Measurements from ENCODE around the gene CCDC167.

CCDC167 gene

DNA sequence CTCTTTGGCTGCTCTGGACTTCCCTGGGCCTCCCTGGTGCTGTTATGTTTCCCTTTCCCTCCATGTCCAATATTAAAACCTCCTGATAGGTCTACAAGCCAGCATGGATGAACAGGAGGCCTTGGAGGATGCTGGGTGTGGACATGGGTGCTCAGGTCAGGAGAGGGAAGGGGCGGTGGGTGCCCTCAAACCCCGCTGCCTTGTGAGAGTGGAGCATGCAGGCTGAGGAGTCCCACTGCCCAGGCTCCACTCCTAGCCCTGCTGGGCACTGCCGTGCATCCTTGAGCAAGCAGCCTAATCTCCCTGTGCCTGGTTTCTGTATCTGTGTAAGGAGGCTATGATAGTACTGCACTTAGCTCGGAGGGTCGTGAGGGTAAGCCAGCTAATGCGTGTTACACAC is 18.4 kb upstream of the CCDC167 start:
- no peaks in the 10 kb centered on the region for H3K79me2 ChIP-seq (ENCODE audit: control insufficient read depth, insufficient read depth, low read length, unreplicated experiment)
- H3K36me3 ChIP-seq (ENCODE audit: insufficient read depth, low read length): no peaks in the 10 kb centered on the region
- peaks cover 15% of the 10 kb centered on the region for H3K4me1 ChIP-seq (ENCODE audit: control insufficient read depth, insufficient read depth, low read length, unreplicated experiment)
- no peak overlapping the region for H3K27ac ChIP-seq (ENCODE audit: low read depth, low read length)
- H2AFZ ChIP-seq (ENCODE audit: low read length, unreplicated experiment): no peak overlapping the region
- H3K4me3 ChIP-seq (ENCODE audit: low read depth, low read length): no peak overlapping the region
- peaks cover 8% of the 10 kb centered on the region; the same call in 1 of the 2 replicates for H3K27me3 ChIP-seq (ENCODE audit: insufficient read depth, low read length)

GRCh38 chr6:37517411-37517812 is 17.7 kb upstream of the CCDC167 start:
- Histone ChIP-seq H3K4me1 (ENCODE audit: control insufficient read depth, insufficient read depth, low read length, unreplicated experiment) (peaks cover 15% of the 10 kb centered on the region), H3K36me3 (ENCODE audit: insufficient read depth, low read length) (no peaks in the 10 kb centered on the region), H3K27ac (ENCODE audit: low read depth, low read length) (no peak overlapping the region), H2AFZ (ENCODE audit: low read length, unreplicated experiment) (no peak overlapping the region), H3K4me3 (ENCODE audit: low read depth, low read length) (no peak overlapping the region), H3K79me2 (ENCODE audit: control insufficient read depth, insufficient read depth, low read length, unreplicated experiment) (no peaks in the 10 kb centered on the region), H3K27me3 (ENCODE audit: insufficient read depth, low read length) (peaks cover 15% of the 10 kb centered on the region)

GRCh38 chr6:37516920-37517405 is 17.3 kb upstream of the CCDC167 start:
- Histone ChIP-seq H3K36me3 (ENCODE audit: insufficient read depth, low read length) (no peaks in the 10 kb centered on the region), H3K4me1 (ENCODE audit: control insufficient read depth, insufficient read depth, low read length, unreplicated experiment) (peaks cover 15% of the 10 kb centered on the region), H3K4me3 (ENCODE audit: low read depth, low read length) (no peak overlapping the region), H3K27ac (ENCODE audit: low read depth, low read length) (no peak overlapping the region), H3K27me3 (ENCODE audit: insufficient read depth, low read length) (peaks cover 17% of the 10 kb centered on the region), H3K79me2 (ENCODE audit: control insufficient read depth, insufficient read depth, low read length, unreplicated experiment) (no peaks in the 10 kb centered on the region), H2AFZ (ENCODE audit: low read length, unreplicated experiment) (no peak overlapping the region)

- H3K36me3 ChIP-seq (ENCODE audit: insufficient read depth, low read length): no peaks in the 10 kb centered on the region
- H3K79me2 ChIP-seq (ENCODE audit: control insufficient read depth, insufficient read depth, low read length, unreplicated experiment): no peaks in the 10 kb centered on the region
- H3K4me3 ChIP-seq (ENCODE audit: low read depth, low read length): no peak overlapping the region
- H2AFZ ChIP-seq (ENCODE audit: low read length, unreplicated experiment): no peak overlapping the region
- peaks cover 15% of the 10 kb centered on the region for H3K4me1 ChIP-seq (ENCODE audit: control insufficient read depth, insufficient read depth, low read length, unreplicated experiment)
- no peak overlapping the region for H3K27ac ChIP-seq (ENCODE audit: low read depth, low read length)
- peaks cover 22% of the 10 kb centered on the region for H3K27me3 ChIP-seq (ENCODE audit: insufficient read depth, low read length)
These were observed 16.6 kb upstream of the CCDC167 start for GRCh38 chr6:37516076-37516919.

DNA sequence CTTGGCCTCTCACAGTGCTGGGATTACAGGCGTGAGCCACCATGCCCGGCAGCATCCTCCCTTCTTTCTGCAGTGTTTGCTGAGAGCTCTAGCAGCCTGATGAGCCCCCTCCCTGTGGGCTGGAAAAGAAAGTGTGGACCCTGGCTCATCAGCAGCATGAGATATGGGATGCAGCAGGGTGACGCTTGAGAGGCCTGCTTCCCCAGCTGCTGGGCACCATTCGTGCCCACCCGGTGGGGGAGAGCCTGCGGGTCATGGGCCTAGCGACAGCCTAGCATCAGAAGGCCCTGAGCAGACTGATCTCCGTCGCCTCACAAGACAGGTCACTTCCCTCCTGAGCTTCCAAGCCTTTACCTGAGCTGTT is 16.0 kb upstream of the CCDC167 start:
- Histone ChIP-seq H3K4me1 (ENCODE audit: control insufficient read depth, insufficient read depth, low read length, unreplicated experiment) (peaks cover 15% of the 10 kb centered on the region), H3K79me2 (ENCODE audit: control insufficient read depth, insufficient read depth, low read length, unreplicated experiment) (no peaks in the 10 kb centered on the region), H3K36me3 (ENCODE audit: insufficient read depth, low read length) (no peaks in the 10 kb centered on the region), H3K27ac (ENCODE audit: low read depth, low read length) (no peak overlapping the region), H3K4me3 (ENCODE audit: low read depth, low read length) (no peak overlapping the region), H2AFZ (ENCODE audit: low read length, unreplicated experiment) (no peak overlapping the region), H3K27me3 (ENCODE audit: insufficient read depth, low read length) (peaks cover 22% of the 10 kb centered on the region)

GRCh38 chr6:37514837-37515236 is 15.1 kb upstream of the CCDC167 start:
- H3K4me3 ChIP-seq (ENCODE audit: low read depth, low read length): peak overlapping the region; percentile 33; the same call in 1 of the 2 replicates
- H3K4me1 ChIP-seq (ENCODE audit: control insufficient read depth, insufficient read depth, low read length, unreplicated experiment): peaks cover 15% of the 10 kb centered on the region
- no peaks in the 10 kb centered on the region for H3K36me3 ChIP-seq (ENCODE audit: insufficient read depth, low read length)
- H3K79me2 ChIP-seq (ENCODE audit: control insufficient read depth, insufficient read depth, low read length, unreplicated experiment): no peaks in the 10 kb centered on the region
- H3K27ac ChIP-seq (ENCODE audit: low read depth, low read length): no peak overlapping the region
- H3K27me3 ChIP-seq (ENCODE audit: insufficient read depth, low read length): peaks cover 22% of the 10 kb centered on the region
- H2AFZ ChIP-seq (ENCODE audit: low read length, unreplicated experiment): no peak overlapping the region

- Histone ChIP-seq H3K36me3 (ENCODE audit: insufficient read depth, low read length) (no peaks in the 10 kb centered on the region), H3K79me2 (ENCODE audit: control insufficient read depth, insufficient read depth, low read length, unreplicated experiment) (no peaks in the 10 kb centered on the region), H3K4me1 (ENCODE audit: control insufficient read depth, insufficient read depth, low read length, unreplicated experiment) (peaks cover 15% of the 10 kb centered on the region), H3K27me3 (ENCODE audit: insufficient read depth, low read length) (peaks cover 22% of the 10 kb centered on the region), H2AFZ (ENCODE audit: low read length, unreplicated experiment) (no peak overlapping the region), H3K4me3 (ENCODE audit: low read depth, low read length) (peak overlapping the region; percentile 33; the same call in 1 of the 2 replicates), H3K27ac (ENCODE audit: low read depth, low read length) (no peak overlapping the region)
These were observed 14.7 kb upstream of the CCDC167 start for GRCh38 chr6:37514321-37514771.

DNA sequence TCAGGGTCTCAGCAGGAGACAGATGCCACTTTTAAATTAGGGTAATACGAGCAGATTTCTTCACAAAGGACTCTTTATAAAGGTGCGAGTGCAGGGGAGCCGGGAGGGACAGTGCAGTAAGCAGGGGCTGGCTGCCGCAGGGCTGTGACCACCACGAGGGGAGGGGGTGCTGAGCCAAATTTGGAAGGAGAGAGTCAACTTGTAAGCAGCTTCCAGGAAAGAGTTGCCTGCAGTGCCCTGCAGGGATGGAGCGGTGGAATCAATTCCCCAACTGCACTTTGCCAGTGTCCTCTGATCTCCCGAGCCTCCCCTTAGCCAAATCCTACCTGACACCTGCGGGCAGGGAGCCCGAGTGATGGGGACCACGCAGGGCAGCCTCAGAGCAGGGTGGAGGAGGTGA is 13.9 kb upstream of the CCDC167 start:
- Histone ChIP-seq H3K27ac (ENCODE audit: low read depth, low read length) (no peak overlapping the region), H3K36me3 (ENCODE audit: insufficient read depth, low read length) (no peaks in the 10 kb centered on the region), H2AFZ (ENCODE audit: low read length, unreplicated experiment) (no peak overlapping the region), H3K27me3 (ENCODE audit: insufficient read depth, low read length) (peaks cover 22% of the 10 kb centered on the region), H3K4me3 (ENCODE audit: low read depth, low read length) (no peak overlapping the region), H3K4me1 (ENCODE audit: control insufficient read depth, insufficient read depth, low read length, unreplicated experiment) (peaks cover 15% of the 10 kb centered on the region), H3K79me2 (ENCODE audit: control insufficient read depth, insufficient read depth, low read length, unreplicated experiment) (no peaks in the 10 kb centered on the region)

DNA sequence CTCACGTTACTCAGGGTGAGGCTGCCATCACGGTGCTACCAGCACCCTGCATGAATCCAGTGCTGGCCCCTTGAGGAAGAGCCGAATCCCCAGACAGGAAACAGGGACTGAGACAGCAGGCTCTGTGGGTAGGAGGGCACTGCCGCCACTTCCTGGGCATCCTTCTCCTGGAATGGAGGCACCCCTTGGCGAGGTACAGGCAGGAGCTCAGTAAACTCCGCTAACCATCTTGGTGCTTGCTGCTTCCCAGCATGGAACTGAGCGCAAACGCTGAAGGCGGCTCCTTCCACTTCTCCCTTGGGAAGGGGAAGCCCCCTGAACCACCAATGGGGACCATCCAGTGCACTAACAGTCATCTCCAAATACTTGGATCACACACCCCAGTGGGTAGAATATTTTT is 13.5 kb upstream of the CCDC167 start:
- no peak overlapping the region for H3K4me3 ChIP-seq (ENCODE audit: low read depth, low read length)
- no peaks in the 10 kb centered on the region for H3K36me3 ChIP-seq (ENCODE audit: insufficient read depth, low read length)
- H2AFZ ChIP-seq (ENCODE audit: low read length, unreplicated experiment): no peak overlapping the region
- H3K27ac ChIP-seq (ENCODE audit: low read depth, low read length): no peak overlapping the region
- H3K79me2 ChIP-seq (ENCODE audit: control insufficient read depth, insufficient read depth, low read length, unreplicated experiment): no peaks in the 10 kb centered on the region
- H3K4me1 ChIP-seq (ENCODE audit: control insufficient read depth, insufficient read depth, low read length, unreplicated experiment): peaks cover 15% of the 10 kb centered on the region
- peaks cover 22% of the 10 kb centered on the region for H3K27me3 ChIP-seq (ENCODE audit: insufficient read depth, low read length)

GRCh38 chr6:37512400-37513011 is 12.8 kb upstream of the CCDC167 start:
- Histone ChIP-seq H3K36me3 (ENCODE audit: insufficient read depth, low read length) (no peaks in the 10 kb centered on the region), H3K79me2 (ENCODE audit: control insufficient read depth, insufficient read depth, low read length, unreplicated experiment) (no peaks in the 10 kb centered on the region), H3K4me1 (ENCODE audit: control insufficient read depth, insufficient read depth, low read length, unreplicated experiment) (peaks cover 15% of the 10 kb centered on the region), H2AFZ (ENCODE audit: low read length, unreplicated experiment) (no peak overlapping the region), H3K4me3 (ENCODE audit: low read depth, low read length) (no peak overlapping the region), H3K27ac (ENCODE audit: low read depth, low read length) (no peak overlapping the region), H3K27me3 (ENCODE audit: insufficient read depth, low read length) (peaks cover 22% of the 10 kb centered on the region)
